ENCODE data around the gene HPCAL1.

DNA sequence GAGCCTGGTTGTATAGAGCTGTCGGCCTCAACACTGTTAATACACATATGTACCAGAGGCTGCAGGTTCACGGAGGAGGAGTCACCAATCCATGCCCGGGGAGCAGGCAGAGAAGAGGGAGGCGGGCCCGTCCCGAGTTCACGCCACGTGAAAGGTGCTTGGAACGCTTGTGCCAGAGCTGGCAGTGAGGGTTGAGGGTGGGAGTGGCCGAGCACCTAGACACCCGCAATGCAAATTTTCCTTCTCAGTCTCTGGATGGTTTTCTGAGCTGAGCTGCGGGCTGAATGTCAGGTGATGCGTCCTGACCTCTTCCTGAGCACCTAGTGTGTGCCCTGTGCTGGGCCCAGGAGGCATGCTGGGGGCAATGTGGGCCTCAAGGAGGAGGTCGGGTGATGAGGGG lies 93.2 kb downstream of the HPCAL1 start:
- no peak for TF ChIP-seq POLR2A (IDR thresholded peaks at IDR 0.05)
- TF ChIP-seq, protein P1, sequence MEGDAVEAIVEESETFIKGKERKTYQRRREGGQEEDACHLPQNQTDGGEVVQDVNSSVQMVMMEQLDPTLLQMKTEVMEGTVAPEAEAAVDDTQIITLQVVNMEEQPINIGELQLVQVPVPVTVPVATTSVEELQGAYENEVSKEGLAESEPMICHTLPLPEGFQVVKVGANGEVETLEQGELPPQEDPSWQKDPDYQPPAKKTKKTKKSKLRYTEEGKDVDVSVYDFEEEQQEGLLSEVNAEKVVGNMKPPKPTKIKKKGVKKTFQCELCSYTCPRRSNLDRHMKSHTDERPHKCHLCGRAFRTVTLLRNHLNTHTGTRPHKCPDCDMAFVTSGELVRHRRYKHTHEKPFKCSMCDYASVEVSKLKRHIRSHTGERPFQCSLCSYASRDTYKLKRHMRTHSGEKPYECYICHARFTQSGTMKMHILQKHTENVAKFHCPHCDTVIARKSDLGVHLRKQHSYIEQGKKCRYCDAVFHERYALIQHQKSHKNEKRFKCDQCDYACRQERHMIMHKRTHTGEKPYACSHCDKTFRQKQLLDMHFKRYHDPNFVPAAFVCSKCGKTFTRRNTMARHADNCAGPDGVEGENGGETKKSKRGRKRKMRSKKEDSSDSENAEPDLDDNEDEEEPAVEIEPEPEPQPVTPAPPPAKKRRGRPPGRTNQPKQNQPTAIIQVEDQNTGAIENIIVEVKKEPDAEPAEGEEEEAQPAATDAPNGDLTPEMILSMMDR (IDR thresholded peaks at IDR 0.05): no peak

Data from adrenal gland (tissue), 5 donors.